Smooth muscle cell (in vitro differentiated cells): ENCODE data around the gene TNNI3. TPM values are rescaled to one million over a fixed set of nuclear protein-coding genes. Genes with fewer than 3 reads are reported as not detected.

Experiments used
- DNase-seq: peaks from one replicate; lab custom pipeline; 2025; ENCODE audit not compliant: unreplicated experiment; lab: John Stamatoyannopoulos, UW
- H2AFZ ChIP-seq: fragments of 200-600 bp; sonication (generic); 2 replicates; pipeline ENCODE4 v1.6.0; 2016; ENCODE audit warnings: antibody characterized with exemption, low read depth, mild to moderate bottlenecking
- H3F3A ChIP-seq: fragments of 200-600 bp; sonication (generic); 2 replicates; pipeline ENCODE4 v1.6.0; 2017; ENCODE audit warnings: antibody characterized with exemption, low read depth
- H3K27ac ChIP-seq: fragments of 200-600 bp; sonication (generic); 2 replicates; pipeline ENCODE4 v1.5.1; 2016; ENCODE audit warnings: low read depth, mild to moderate bottlenecking
- H3K27me3 ChIP-seq: fragments of 200-600 bp; sonication (generic); 2 replicates; pipeline ENCODE4 v1.6.1; 2016; ENCODE audit warnings: low read depth, mild to moderate bottlenecking
- H3K36me3 ChIP-seq: fragments of 200-600 bp; sonication (generic); 2 replicates; pipeline ENCODE4 v1.5.1; 2016; ENCODE audit warnings: low read depth
- H3K4me1 ChIP-seq: fragments of 200-600 bp; sonication (generic); 2 replicates; pipeline ENCODE4 v1.5.1; 2016; ENCODE audit warnings: low read depth
- H3K4me2 ChIP-seq: fragments of 200-600 bp; sonication (generic); 2 replicates; pipeline ENCODE4 v1.6.0; 2016; ENCODE audit warnings: mild to moderate bottlenecking
- H3K4me3 ChIP-seq: fragments of 200-600 bp; sonication (generic); 2 replicates; pipeline ENCODE4 v1.5.1; 2016; ENCODE audit warnings: mild to moderate bottlenecking
- H3K79me2 ChIP-seq: fragments of 200-600 bp; sonication (generic); 2 replicates; pipeline ENCODE4 v1.6.0; 2016; ENCODE audit warnings: low read depth, mild to moderate bottlenecking
- H3K9ac ChIP-seq: fragments of 200-600 bp; sonication (generic); 2 replicates; pipeline ENCODE4 v1.6.0; 2016; ENCODE audit warnings: low read depth
- H3K9me3 ChIP-seq: fragments of 200-600 bp; sonication (generic); replicated peaks from 2 replicates; pipeline ENCODE4 v1.5.1; 2016; ENCODE audit warnings: low read depth
- H4K20me1 ChIP-seq: fragments of 200-600 bp; sonication (generic); 2 replicates; pipeline ENCODE4 v1.6.0; 2016; ENCODE audit warnings: low read depth
- WGBS: methylation state at CpG from one replicate; pipeline ENCODE4 v1.1.7; 2016; ENCODE audit warnings: low lambda C conversion rate; 5-methylcytosine and 5-hydroxymethylcytosine counted together
- polyA plus RNA-seq: library from polyadenylated mRNA; unstranded; fragments of >200 nt; fragmentation: Nextera tagmentation; extraction: Ambion mirVana; gene quantifications from 2 replicates; pipeline ENCODE4 v1.2.1, GENCODE V29; 2016
- total RNA-seq: library from RNA; depleted of rRNA; stranded (reverse); fragments of >200 nt; gene quantifications from 2 replicates; pipeline ENCODE4 v1.2.3, GENCODE V29; 2014
- TF ChIP-seq, protein P1 (sequence below): fragments of 200-600 bp; sonication (generic); IDR thresholded peaks from 2 replicates; pipeline ENCODE4 v1.5.1; 2017; ENCODE audit warnings: borderline replicate concordance, mild to moderate bottlenecking, antibody characterized with exemption; ENCODE audit not compliant: insufficient read depth, poor library complexity, severe bottlenecking

The TNNI3 gene
- total and polyA plus RNA-seq, 2 experiments from 2014 or later = 3.0 TPM; not detected in 1

DNA sequence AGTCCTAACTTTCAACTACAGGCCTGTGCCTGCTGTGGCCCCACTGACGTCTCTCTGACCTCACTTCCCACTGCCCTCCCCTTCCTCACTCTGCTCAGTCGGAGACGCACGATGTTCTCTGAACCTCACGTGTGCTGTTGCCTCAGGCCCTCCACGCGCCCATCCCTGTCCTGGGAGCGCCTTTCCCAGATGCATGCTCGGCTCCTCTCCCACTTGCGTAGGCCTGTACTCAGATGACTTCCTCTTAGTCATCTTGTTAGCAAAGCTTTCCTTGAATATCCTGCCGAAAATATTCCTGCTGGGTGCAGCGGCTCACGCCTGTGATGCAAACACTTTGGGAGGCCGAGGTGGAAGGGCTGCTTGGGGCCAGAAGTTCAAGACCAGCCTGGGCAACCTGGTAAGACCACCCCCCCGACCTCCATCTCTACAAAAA lies 31.9 kb upstream of the TNNI3 start:
- no peak overlapping the region for H3K9ac ChIP-seq
- H3K4me3 ChIP-seq = no peak overlapping the region
- no peaks in the 10 kb centered on the region for H3K79me2 ChIP-seq
- no peak overlapping the region for H2AFZ ChIP-seq
- H3K4me1 ChIP-seq = no peaks in the 10 kb centered on the region
- no peak overlapping the region for H3K27ac ChIP-seq
- H3K27me3 ChIP-seq = no peaks in the 10 kb centered on the region
- 47% methylated on average over 15 of the region's 15 CpGs for WGBS
- H3K36me3 ChIP-seq = no peaks in the 10 kb centered on the region
- H3K4me2 ChIP-seq = no peak overlapping the region
- H3K9me3 ChIP-seq = no peaks in the 10 kb centered on the region
- H4K20me1 ChIP-seq = no peaks in the 10 kb centered on the region
- no peaks in the 10 kb centered on the region for H3F3A ChIP-seq
- DNase-seq = no peak
- TF ChIP-seq, protein P1, sequence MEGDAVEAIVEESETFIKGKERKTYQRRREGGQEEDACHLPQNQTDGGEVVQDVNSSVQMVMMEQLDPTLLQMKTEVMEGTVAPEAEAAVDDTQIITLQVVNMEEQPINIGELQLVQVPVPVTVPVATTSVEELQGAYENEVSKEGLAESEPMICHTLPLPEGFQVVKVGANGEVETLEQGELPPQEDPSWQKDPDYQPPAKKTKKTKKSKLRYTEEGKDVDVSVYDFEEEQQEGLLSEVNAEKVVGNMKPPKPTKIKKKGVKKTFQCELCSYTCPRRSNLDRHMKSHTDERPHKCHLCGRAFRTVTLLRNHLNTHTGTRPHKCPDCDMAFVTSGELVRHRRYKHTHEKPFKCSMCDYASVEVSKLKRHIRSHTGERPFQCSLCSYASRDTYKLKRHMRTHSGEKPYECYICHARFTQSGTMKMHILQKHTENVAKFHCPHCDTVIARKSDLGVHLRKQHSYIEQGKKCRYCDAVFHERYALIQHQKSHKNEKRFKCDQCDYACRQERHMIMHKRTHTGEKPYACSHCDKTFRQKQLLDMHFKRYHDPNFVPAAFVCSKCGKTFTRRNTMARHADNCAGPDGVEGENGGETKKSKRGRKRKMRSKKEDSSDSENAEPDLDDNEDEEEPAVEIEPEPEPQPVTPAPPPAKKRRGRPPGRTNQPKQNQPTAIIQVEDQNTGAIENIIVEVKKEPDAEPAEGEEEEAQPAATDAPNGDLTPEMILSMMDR = no peak

- 78% methylated on average over 8 of the region's 8 CpGs for WGBS
- TF ChIP-seq, protein P1 = no peak
- Histone ChIP-seq H3K36me3 (no peaks in the 10 kb centered on the region), H4K20me1 (no peaks in the 10 kb centered on the region), H3K4me3 (no peak overlapping the region), H3K27ac (no peak overlapping the region), H3F3A (no peaks in the 10 kb centered on the region), H3K9ac (no peak overlapping the region), H3K4me2 (no peak overlapping the region), H2AFZ (no peak overlapping the region), H3K79me2 (no peaks in the 10 kb centered on the region), H3K4me1 (no peaks in the 10 kb centered on the region), H3K27me3 (no peaks in the 10 kb centered on the region), H3K9me3 (no peaks in the 10 kb centered on the region)
- DNase-seq = no peak
Observed at GRCh38 chr19:55188625-55189024, 31.1 kb upstream of the TNNI3 start.

GRCh38 chr19:55186080-55186479 lies 28.5 kb upstream of the TNNI3 start:
- Histone ChIP-seq H4K20me1 (no peaks in the 10 kb centered on the region), H3K27me3 (peaks cover 16% of the 10 kb centered on the region), H3K4me2 (no peak overlapping the region), H3K9ac (no peak overlapping the region), H3K36me3 (no peaks in the 10 kb centered on the region), H3K27ac (no peak overlapping the region), H3K4me3 (no peak overlapping the region), H3K4me1 (no peaks in the 10 kb centered on the region), H3K79me2 (no peaks in the 10 kb centered on the region), H3K9me3 (no peaks in the 10 kb centered on the region), H2AFZ (no peak overlapping the region), H3F3A (no peaks in the 10 kb centered on the region)
- WGBS = 82% methylated on average over 10 of the region's 12 CpGs
- DNase-seq = no peak
- TF ChIP-seq, protein P1 = no peak

DNA sequence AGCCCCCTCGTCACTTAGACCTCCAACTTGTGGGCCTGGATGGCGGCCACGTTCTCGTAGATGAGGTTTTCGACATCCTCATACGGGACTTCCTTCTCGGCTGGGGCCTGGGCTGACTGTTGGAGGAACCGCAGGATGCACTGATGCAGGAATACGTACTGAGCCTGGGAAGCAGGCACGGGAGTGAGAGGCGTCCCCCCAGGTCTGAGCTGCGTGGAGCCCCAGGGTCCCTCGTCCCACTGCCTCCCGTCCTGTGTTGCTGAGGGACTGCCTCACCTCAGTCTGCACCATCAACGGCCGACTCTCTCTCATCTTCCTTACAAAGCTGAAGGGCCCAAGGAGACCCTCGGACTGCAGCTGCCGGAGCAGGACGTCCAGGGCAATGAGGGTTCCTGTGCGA lies 24.2 kb upstream of the TNNI3 start:
- no peak overlapping the region for H3K4me3 ChIP-seq
- H3F3A ChIP-seq = no peaks in the 10 kb centered on the region
- no peak for DNase-seq
- no peaks in the 10 kb centered on the region for H4K20me1 ChIP-seq
- no peak overlapping the region for H3K9ac ChIP-seq
- TF ChIP-seq, protein P1 = no peak
- H3K9me3 ChIP-seq = no peaks in the 10 kb centered on the region
- no peak overlapping the region for H2AFZ ChIP-seq
- peaks cover 34% of the 10 kb centered on the region for H3K27me3 ChIP-seq
- no peaks in the 10 kb centered on the region for H3K36me3 ChIP-seq
- no peaks in the 10 kb centered on the region for H3K79me2 ChIP-seq
- H3K4me1 ChIP-seq = no peaks in the 10 kb centered on the region
- 76% methylated on average over 20 of the region's 20 CpGs for WGBS
- H3K4me2 ChIP-seq = no peak overlapping the region
- no peak overlapping the region for H3K27ac ChIP-seq
